Trophoblast cell (in vitro differentiated cells and primary cell): ENCODE measurements around the gene AOPEP.

Experiments used
- DNase-seq, 2 donors: peaks; one replicate each; pipeline ENCODE4 v3.0.0-alpha.2; 2016
- H2AFZ ChIP-seq: 2 replicates; pipeline ENCODE4 v1.6.1; 2013; ENCODE audit warnings: low read length, moderate library complexity, mild to moderate bottlenecking; ENCODE audit not compliant: insufficient read depth, poor library complexity
- H2AK5ac ChIP-seq: 2 replicates; pipeline ENCODE4 v1.6.1; 2013; ENCODE audit warnings: mild to moderate bottlenecking, low read length
- H2BK120ac ChIP-seq: 2 replicates; pipeline ENCODE4 v1.6.1; 2013; ENCODE audit warnings: low read length, mild to moderate bottlenecking, moderate library complexity; ENCODE audit not compliant: insufficient read depth, poor library complexity
- H2BK12ac ChIP-seq: 2 replicates; pipeline ENCODE4 v1.6.1; 2013; ENCODE audit warnings: mild to moderate bottlenecking, low read length, moderate library complexity
- H2BK5ac ChIP-seq: 2 replicates; pipeline ENCODE4 v1.6.1; 2013; ENCODE audit warnings: low read length, low read depth, moderate library complexity, mild to moderate bottlenecking; ENCODE audit not compliant: poor library complexity
- H3K14ac ChIP-seq: 2 replicates; pipeline ENCODE4 v1.6.1; 2013; ENCODE audit warnings: mild to moderate bottlenecking, low read length
- H3K18ac ChIP-seq: 2 replicates; pipeline ENCODE4 v1.6.1; 2013; ENCODE audit warnings: mild to moderate bottlenecking, low read length
- H3K23ac ChIP-seq: 2 replicates; pipeline ENCODE4 v1.6.1; 2013; ENCODE audit warnings: low read length
- H3K27ac ChIP-seq: 2 replicates; pipeline ENCODE4 v1.5.1; 2013; ENCODE audit warnings: low read depth, mild to moderate bottlenecking, inconsistent platforms, low read length, moderate library complexity
- H3K27me3 ChIP-seq: 2 replicates; pipeline ENCODE4 v1.6.1; 2013; ENCODE audit warnings: inconsistent platforms, mild to moderate bottlenecking, low read length, moderate library complexity; ENCODE audit not compliant: insufficient read depth
- H3K36me3 ChIP-seq, 2 experiments: 1 replicate in 1 of 2; 2 replicates in 1 of 2; pipeline ENCODE4 v1.6.1; 2013; ENCODE audit warnings: low read length in 2 of 2, mild to moderate bottlenecking in 2 of 2, moderate library complexity in 1 of 2; ENCODE audit not compliant: insufficient read depth in 2 of 2, control insufficient read depth in 1 of 2
- H3K4ac ChIP-seq: 2 replicates; pipeline ENCODE4 v1.6.1; 2013; ENCODE audit warnings: low read depth, mild to moderate bottlenecking, low read length, moderate library complexity
- H3K4me1 ChIP-seq, 2 experiments: 1 replicate in 1 of 2; 2 replicates in 1 of 2; pipeline ENCODE4 v1.6.1; 2013; ENCODE audit warnings: low read length in 2 of 2, mild to moderate bottlenecking in 2 of 2, moderate library complexity in 1 of 2; ENCODE audit not compliant: insufficient read depth in 2 of 2, control insufficient read depth in 1 of 2
- H3K4me2 ChIP-seq: 2 replicates; pipeline ENCODE4 v1.6.1; 2013; ENCODE audit warnings: inconsistent platforms, mild to moderate bottlenecking, low read length, moderate library complexity
- H3K4me3 ChIP-seq: 2 replicates; pipeline ENCODE4 v1.5.1; 2013; ENCODE audit warnings: mild to moderate bottlenecking, low read depth, low read length, inconsistent platforms
- H3K79me1 ChIP-seq: one replicate; pipeline ENCODE4 v1.6.1; 2013; ENCODE audit warnings: low read length
- H3K79me2 ChIP-seq: 2 replicates; pipeline ENCODE4 v1.6.1; 2013; ENCODE audit warnings: low read length, mild to moderate bottlenecking; ENCODE audit not compliant: control insufficient read depth, insufficient read depth, poor library complexity
- H3K9ac ChIP-seq: 2 replicates; pipeline ENCODE4 v1.6.1; 2013; ENCODE audit warnings: mild to moderate bottlenecking, low read length
- H3K9me3 ChIP-seq: 2 replicates; pipeline ENCODE4 v1.6.1; 2013; ENCODE audit warnings: low read depth, mild to moderate bottlenecking, control low read depth, inconsistent platforms, low read length; ENCODE audit not compliant: insufficient read depth
- H4K12ac ChIP-seq: 2 replicates; pipeline ENCODE4 v1.6.1; 2013; ENCODE audit warnings: low read depth, mild to moderate bottlenecking, low read length, moderate library complexity
- H4K8ac ChIP-seq: 2 replicates; pipeline ENCODE4 v1.6.1; 2013; ENCODE audit warnings: low read depth, mild to moderate bottlenecking, low read length, moderate library complexity
- H4K91ac ChIP-seq: one replicate; pipeline ENCODE4 v1.6.1; 2013; ENCODE audit warnings: low read depth, mild to moderate bottlenecking, low read length, moderate library complexity
- WGBS: extraction: QIAGEN DNeasy Blood & Tissue Kit; methylation state at CpG from one replicate; pipeline ENCODE4 v1.1.7; 2013; ENCODE audit warnings: missing lambda C conversion rate; ENCODE audit not compliant: insufficient read length, insufficient coverage; ENCODE audit errors: extremely low coverage; 5-methylcytosine and 5-hydroxymethylcytosine counted together

AOPEP gene

GRCh38 chr9:95008151-95008771, 281.8 kb downstream of the AOPEP start:
- H3K18ac ChIP-seq, result no peak overlapping the region
- H3K4me2 ChIP-seq, result peak overlapping the region; percentile 21
- H3K36me3 ChIP-seq, result peaks cover 11 to 14% of the 10 kb centered on the region in 2 experiments
- no peak overlapping the region for H3K27ac ChIP-seq
- H3K23ac ChIP-seq, result no peak overlapping the region
- H3K4me3 ChIP-seq, result no peak overlapping the region
- H4K91ac ChIP-seq, result no peak overlapping the region
- no peak overlapping the region for H2AFZ ChIP-seq
- no peak overlapping the region for H2BK120ac ChIP-seq
- H2BK12ac ChIP-seq, result no peak overlapping the region
- peak overlapping the region; percentile 5 for H2BK5ac ChIP-seq
- H3K9me3 ChIP-seq, result no peaks in the 10 kb centered on the region
- no peak overlapping the region for H4K8ac ChIP-seq
- H4K12ac ChIP-seq, result no peak overlapping the region
- H3K4me1 ChIP-seq, result no peaks in the 10 kb centered on the region
- no peak for DNase-seq
- peaks cover 5% of the 10 kb centered on the region for H3K27me3 ChIP-seq
- no peak overlapping the region for H3K14ac ChIP-seq
- no peak overlapping the region for H3K4ac ChIP-seq
- no CpG with 5 or more reads among the region's 15 CpGs for WGBS
- no peak overlapping the region for H3K9ac ChIP-seq
- H3K79me2 ChIP-seq, result peaks cover 11% of the 10 kb centered on the region
- peaks cover 12% of the 10 kb centered on the region for H3K79me1 ChIP-seq
- H2AK5ac ChIP-seq, result no peak overlapping the region

- Histone ChIP-seq H3K4me2 (no peak overlapping the region), H3K4ac (no peak overlapping the region), H3K27me3 (peaks cover 5% of the 10 kb centered on the region), H2BK120ac (no peak overlapping the region), H2AFZ (no peak overlapping the region), H2BK5ac (no peak overlapping the region), H3K79me2 (peaks cover 8% of the 10 kb centered on the region), H3K4me3 (no peak overlapping the region), H4K8ac (no peak overlapping the region), H4K12ac (no peak overlapping the region), H3K79me1 (peaks cover 6% of the 10 kb centered on the region), H2AK5ac (no peak overlapping the region), H3K23ac (no peak overlapping the region), H3K36me3 (peaks cover 11 to 17% of the 10 kb centered on the region in 2 experiments), H2BK12ac (no peak overlapping the region), H3K18ac (no peak overlapping the region), H3K9ac (no peak overlapping the region), H3K14ac (no peak overlapping the region), H3K4me1 (no peaks in the 10 kb centered on the region), H3K9me3 (no peaks in the 10 kb centered on the region), H4K91ac (no peak overlapping the region), H3K27ac (no peak overlapping the region)
- DNase-seq, result no peak
- no CpG with 5 or more reads among the region's 5 CpGs for WGBS
Observed at GRCh38 chr9:95009459-95009858, 283.0 kb downstream of the AOPEP start.

DNA sequence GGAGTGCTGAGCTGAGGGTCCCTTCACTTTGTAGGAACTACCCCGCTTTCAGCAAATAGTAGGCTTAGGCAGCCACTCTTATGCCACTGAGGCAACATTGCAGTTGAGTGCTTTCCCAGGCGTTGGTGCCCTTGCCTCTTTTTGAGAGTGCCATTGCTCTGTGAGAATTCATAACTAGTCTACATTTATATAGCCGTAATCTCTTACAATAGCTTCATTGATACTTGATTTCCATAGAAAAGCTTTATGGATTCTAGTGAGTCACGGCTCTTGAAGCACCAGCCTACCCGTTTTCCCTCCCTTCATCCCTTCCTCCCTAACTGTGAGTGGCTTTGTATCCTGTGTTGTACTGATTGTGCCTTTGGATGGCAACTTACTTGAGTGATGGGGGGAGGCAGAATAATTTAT, 283.9 kb downstream of the AOPEP start:
- H4K8ac ChIP-seq, result no peak overlapping the region
- H3K4me2 ChIP-seq, result no peak overlapping the region
- no CpG with 5 or more reads among the region's 5 CpGs for WGBS

DNA sequence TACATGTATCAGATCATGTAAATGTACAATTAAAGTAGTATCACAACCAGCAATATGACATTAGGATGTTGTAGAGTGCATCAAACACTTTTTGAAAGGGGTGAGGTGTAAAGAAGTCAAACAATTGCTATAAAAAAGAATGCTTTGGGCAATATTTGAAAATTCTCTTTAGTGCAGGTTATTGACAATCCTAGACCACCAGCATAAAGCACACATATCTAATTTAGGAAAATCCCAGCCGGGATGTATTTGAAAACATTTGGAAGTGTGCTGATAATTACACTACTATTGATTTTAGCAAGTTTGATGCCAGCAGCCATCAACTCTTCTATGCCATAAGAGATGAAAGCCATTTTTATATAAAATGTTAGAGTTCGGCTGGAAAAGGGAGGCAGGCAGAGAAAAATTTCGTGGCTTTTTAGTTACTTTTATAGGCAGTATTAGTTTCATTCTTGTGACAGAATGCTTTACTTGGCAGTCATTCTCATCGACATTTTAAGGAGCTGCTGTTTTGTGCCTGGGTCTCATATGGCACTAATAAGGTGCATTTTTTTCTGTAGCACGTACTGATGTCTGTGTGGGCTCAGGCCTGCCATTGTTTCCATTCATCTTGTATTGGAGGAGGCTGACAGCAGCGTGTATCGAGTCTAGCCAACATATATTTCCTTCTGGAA, 285.7 kb downstream of the AOPEP start:
- Histone ChIP-seq H3K9ac (no peak overlapping the region), H3K4me1 (no peaks in the 10 kb centered on the region), H2AK5ac (no peak overlapping the region), H2BK12ac (no peak overlapping the region), H4K12ac (no peak overlapping the region), H3K36me3 (peaks cover 13 to 17% of the 10 kb centered on the region in 2 experiments), H3K23ac (no peak overlapping the region), H3K4me2 (no peak overlapping the region), H3K18ac (no peak overlapping the region), H3K4ac (no peak overlapping the region), H4K91ac (no peak overlapping the region), H3K9me3 (no peaks in the 10 kb centered on the region), H2BK120ac (no peak overlapping the region), H2AFZ (no peak overlapping the region), H3K14ac (no peak overlapping the region), H3K4me3 (no peak overlapping the region), H3K27ac (no peak overlapping the region), H4K8ac (no peak overlapping the region), H3K79me2 (no peaks in the 10 kb centered on the region), H3K27me3 (no peaks in the 10 kb centered on the region), H3K79me1 (no peaks in the 10 kb centered on the region), H2BK5ac (no peak overlapping the region)
- no peak for DNase-seq
- whole genome bisulfite sequencing, result no CpG with 5 or more reads among the region's 7 CpGs

More for the DNA sequence above, 283.9 kb downstream of the AOPEP start:
- no peak overlapping the region for H2BK120ac ChIP-seq
- no peak overlapping the region for H2AK5ac ChIP-seq
- H3K4me1 ChIP-seq, result no peaks in the 10 kb centered on the region
- no peak overlapping the region for H3K9ac ChIP-seq
- H3K14ac ChIP-seq, result no peak overlapping the region
- H3K27me3 ChIP-seq, result no peaks in the 10 kb centered on the region
- H2BK5ac ChIP-seq, result no peak overlapping the region
- no peak overlapping the region for H4K91ac ChIP-seq
- no peak overlapping the region for H3K27ac ChIP-seq
- peaks cover 11 to 17% of the 10 kb centered on the region in 2 experiments for H3K36me3 ChIP-seq
- H4K12ac ChIP-seq, result no peak overlapping the region
- no peak overlapping the region for H3K23ac ChIP-seq
- peaks cover 1% of the 10 kb centered on the region for H3K79me2 ChIP-seq
- H3K4me3 ChIP-seq, result no peak overlapping the region
- H2BK12ac ChIP-seq, result no peak overlapping the region
- no peak overlapping the region for H3K18ac ChIP-seq
- H3K4ac ChIP-seq, result no peak overlapping the region
- no peaks in the 10 kb centered on the region for H3K79me1 ChIP-seq
- H3K9me3 ChIP-seq, result no peaks in the 10 kb centered on the region
- no peak overlapping the region for H2AFZ ChIP-seq
- DNase-seq, result no peak
